Gastroesophageal sphincter (tissue), 4 donors: ENCODE data around the gene CMC1. TPM values are rescaled to one million over a fixed set of nuclear protein-coding genes. Genes with fewer than 3 reads are reported as not detected.
A peak's percentile ranks its signal among the peaks of the same experiment; 100 is the strongest.

Experiments used
- ATAC-seq: fragments of 150-250 bp; one replicate; pipeline ENCODE4 v1.9.1; 2016; ENCODE audit warnings: mild to moderate bottlenecking, moderate library complexity
- H3K27ac ChIP-seq, 4 donors: fragments of 200-600 bp; sonication (generic) in 3 of 4; 1 replicate in 3 of 4; 2 replicates in 1 of 4; pipeline ENCODE4 v1.5.1; 2016 to 2019
- H3K27me3 ChIP-seq: fragments of 200-600 bp; sonication (generic); one replicate; pipeline ENCODE4 v1.5.1; 2019
- H3K36me3 ChIP-seq, 2 donors: fragments of 200-600 bp; sonication (generic); one replicate each; pipeline ENCODE4 v1.5.1; 2019; ENCODE audit warnings: control low read depth in 1 of 2
- H3K4me1 ChIP-seq, 3 donors: fragments of 200-600 bp; sonication (generic); 1 replicate in 2 of 3; 2 replicates in 1 of 3; pipeline ENCODE4 v1.5.1; 2016 to 2019; ENCODE audit warnings: control low read depth in 2 of 3
- H3K4me3 ChIP-seq, 2 donors: fragments of 200-600 bp; sonication (generic); one replicate each; pipeline ENCODE4 v1.5.1; 2019; ENCODE audit warnings: mild to moderate bottlenecking in 1 of 2, moderate library complexity in 1 of 2
- H3K9me3 ChIP-seq, 3 donors: fragments of 200-600 bp; sonication (generic); one replicate each; pipeline ENCODE4 v1.5.1; 2017 to 2019; ENCODE audit warnings: control low read depth in 2 of 3
- EP300 ChIP-seq: sonication (generic); formaldehyde crosslinking; IDR thresholded peaks from one replicate; pipeline ENCODE4 v1.6.1; 2017; ENCODE audit warnings: antibody characterized with exemption, mild to moderate bottlenecking
- POLR2A ChIP-seq, 2 donors: fragments of 450-650 bp; IDR thresholded peaks; one replicate each; pipeline ENCODE4 v1.6.1; 2017; ENCODE audit warnings: antibody characterized with exemption in 2 of 2, mild to moderate bottlenecking in 2 of 2, moderate library complexity in 1 of 2
- POLR2AphosphoS5 ChIP-seq: sonication (generic); formaldehyde crosslinking; IDR thresholded peaks from one replicate; pipeline ENCODE4 v1.6.1; 2017; ENCODE audit warnings: antibody characterized with exemption
- WGBS, 2 donors: methylation state at CpG; one replicate each; pipeline ENCODE4 v1.1.5; 2018; ENCODE audit warnings: low coverage in 1 of 2; 5-methylcytosine and 5-hydroxymethylcytosine counted together
- total RNA-seq, 4 donors: library from RNA; depleted of rRNA; stranded (reverse); fragments of >200 nt; gene quantifications; one replicate each; pipeline ENCODE4 v1.1.0, GENCODE V29; 2016
- TF ChIP-seq, protein P1 (sequence below), 4 experiments: fragments of 200-600 bp in 2 of 4; fragments of 450-650 bp in 2 of 4; sonication (generic) in 1 of 4; IDR thresholded peaks; one replicate each; pipeline ENCODE4 v1.5.1; 2017 to 2019; ENCODE audit warnings: antibody characterized with exemption in 4 of 4, mild to moderate bottlenecking in 2 of 4, moderate library complexity in 2 of 4

Gene CMC1
- total RNA-seq, 4 donors from 2014 or later = 6.5 to 30.5 (median 19.5) TPM

DNA sequence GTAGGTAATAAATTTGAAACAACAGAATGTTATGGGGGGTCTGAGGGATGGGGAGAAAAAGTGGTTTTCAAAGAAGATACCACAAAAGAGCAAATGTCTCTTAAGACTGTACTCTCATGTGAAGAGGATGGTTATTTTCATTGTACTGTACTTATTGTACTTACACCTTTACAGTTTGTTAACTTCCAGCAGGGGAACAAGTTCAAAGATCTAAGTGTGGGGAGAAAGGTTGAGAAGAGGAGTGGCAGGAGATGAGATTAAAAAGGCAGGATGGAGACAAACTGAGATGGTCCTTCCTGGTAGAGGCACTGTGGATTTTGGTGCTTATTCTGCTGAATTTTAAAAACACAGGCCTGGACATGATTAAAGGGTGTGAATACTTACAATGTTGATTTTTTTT, 101.7 kb downstream of the CMC1 start:
- Histone ChIP-seq H3K4me1 (peaks cover 7 to 62% (median 17%) of the 10 kb centered on the region in 3 donors), H3K27me3 (no peaks in the 10 kb centered on the region)

DNA sequence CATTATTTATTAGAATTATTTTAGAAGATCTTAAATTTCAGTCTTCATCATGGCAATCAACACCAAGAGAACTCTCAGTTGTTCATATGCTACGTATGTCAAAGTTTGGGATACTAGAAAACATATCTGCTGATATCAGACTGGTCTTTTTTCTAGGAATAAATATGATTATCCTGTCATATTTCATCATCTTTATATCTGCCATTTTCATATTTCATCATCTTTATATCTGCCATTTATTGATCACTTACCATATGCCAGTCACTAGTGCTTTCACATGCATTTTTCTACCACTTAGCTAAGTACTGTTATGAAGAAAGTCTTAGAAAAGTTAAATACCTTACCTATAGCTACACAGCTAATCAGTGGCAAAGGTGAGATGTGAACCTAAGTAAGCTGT, 104.3 kb downstream of the CMC1 start:
- Histone ChIP-seq H3K27me3 (no peaks in the 10 kb centered on the region), H3K9me3 (no peaks in the 10 kb centered on the region), H3K4me3 (no peak overlapping the region), H3K27ac (no peak overlapping the region), H3K36me3 (no peaks in the 10 kb centered on the region), H3K4me1 (peaks cover 7 to 73% (median 17%) of the 10 kb centered on the region in 3 donors)
- 100% methylated on average over 1 of the region's 1 CpG for WGBS, 2 donors
- no peak for TF ChIP-seq EP300
- TF ChIP-seq POLR2A (IDR thresholded peaks at IDR 0.05) = no peak
- ATAC-seq = no peak

More for the DNA sequence above, 101.7 kb downstream of the CMC1 start:
- H3K36me3 ChIP-seq = peaks cover 0 to 19% of the 10 kb centered on the region in 2 donors
- no peak for ATAC-seq
- TF ChIP-seq EP300 = no peak
- no peak for TF ChIP-seq POLR2AphosphoS5
- TF ChIP-seq POLR2A (IDR thresholded peaks at IDR 0.05) = no peak
- TF ChIP-seq, protein P1, sequence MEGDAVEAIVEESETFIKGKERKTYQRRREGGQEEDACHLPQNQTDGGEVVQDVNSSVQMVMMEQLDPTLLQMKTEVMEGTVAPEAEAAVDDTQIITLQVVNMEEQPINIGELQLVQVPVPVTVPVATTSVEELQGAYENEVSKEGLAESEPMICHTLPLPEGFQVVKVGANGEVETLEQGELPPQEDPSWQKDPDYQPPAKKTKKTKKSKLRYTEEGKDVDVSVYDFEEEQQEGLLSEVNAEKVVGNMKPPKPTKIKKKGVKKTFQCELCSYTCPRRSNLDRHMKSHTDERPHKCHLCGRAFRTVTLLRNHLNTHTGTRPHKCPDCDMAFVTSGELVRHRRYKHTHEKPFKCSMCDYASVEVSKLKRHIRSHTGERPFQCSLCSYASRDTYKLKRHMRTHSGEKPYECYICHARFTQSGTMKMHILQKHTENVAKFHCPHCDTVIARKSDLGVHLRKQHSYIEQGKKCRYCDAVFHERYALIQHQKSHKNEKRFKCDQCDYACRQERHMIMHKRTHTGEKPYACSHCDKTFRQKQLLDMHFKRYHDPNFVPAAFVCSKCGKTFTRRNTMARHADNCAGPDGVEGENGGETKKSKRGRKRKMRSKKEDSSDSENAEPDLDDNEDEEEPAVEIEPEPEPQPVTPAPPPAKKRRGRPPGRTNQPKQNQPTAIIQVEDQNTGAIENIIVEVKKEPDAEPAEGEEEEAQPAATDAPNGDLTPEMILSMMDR (IDR thresholded peaks at IDR 0.05) = no peak
- H3K9me3 ChIP-seq = no peaks in the 10 kb centered on the region
- peak overlapping the region in 3 of 4 donors; percentile 13 to 41 (median 40) for H3K27ac ChIP-seq
- H3K4me3 ChIP-seq = no peak overlapping the region

DNA sequence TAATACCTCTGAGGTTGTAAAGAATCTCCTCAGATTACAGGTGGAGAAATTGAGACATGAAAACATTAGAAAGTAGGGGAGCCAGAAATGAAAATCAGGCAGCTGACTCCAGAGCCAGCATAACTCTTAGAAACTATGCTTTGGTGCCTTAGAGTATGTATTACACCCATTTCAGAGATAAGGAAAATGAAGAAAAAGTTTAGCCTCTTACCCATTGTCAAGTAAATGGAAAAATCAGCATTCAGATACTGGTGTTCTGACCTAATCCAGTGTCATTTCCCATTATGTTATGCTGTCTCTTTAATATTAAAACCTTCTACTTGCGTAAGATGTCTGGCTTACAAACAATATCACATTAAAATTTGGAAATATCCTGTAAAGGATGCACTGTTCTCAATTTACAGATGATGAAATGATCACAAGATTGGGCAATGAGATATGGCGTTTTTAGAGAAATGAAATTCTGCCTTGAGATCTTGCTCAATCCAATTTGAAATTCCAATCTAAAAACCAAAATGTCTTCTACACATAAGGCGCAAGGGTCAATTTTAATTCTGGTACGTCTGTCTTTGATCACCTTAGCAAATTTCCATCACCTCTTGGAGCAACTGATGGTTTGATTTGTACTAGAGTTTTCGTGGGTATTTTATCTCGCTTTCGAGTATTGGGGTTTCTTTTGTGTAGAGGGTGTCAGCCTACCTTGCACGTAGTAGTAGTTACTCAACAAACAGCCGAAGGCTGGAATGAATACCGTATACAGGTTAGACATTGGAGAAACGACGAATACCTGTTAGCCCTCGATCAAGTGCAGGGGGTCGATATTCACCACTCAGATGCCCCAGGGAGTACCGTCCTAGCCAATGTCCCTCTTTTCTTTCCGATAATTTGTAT, 106.2 kb downstream of the CMC1 start:
- Histone ChIP-seq H3K4me1 (peaks cover 7 to 63% (median 17%) of the 10 kb centered on the region in 3 donors), H3K36me3 (peaks cover 0 to 8% of the 10 kb centered on the region in 2 donors), H3K9me3 (peaks cover 0 to 11% (median 0%) of the 10 kb centered on the region in 3 donors), H3K4me3 (peak overlapping the region; percentile 75 to 80), H3K27me3 (no peaks in the 10 kb centered on the region), H3K27ac (peak overlapping the region; percentile 97 to 98 (median 98))
- TF ChIP-seq POLR2A (IDR thresholded peaks at IDR 0.05) (no peak), POLR2AphosphoS5 (peak; percentile 85)
- WGBS, 2 donors = 24 to 27% methylated on average over 13 to 16 of the region's 16 CpGs
- ATAC-seq = peak; percentile 6

DNA sequence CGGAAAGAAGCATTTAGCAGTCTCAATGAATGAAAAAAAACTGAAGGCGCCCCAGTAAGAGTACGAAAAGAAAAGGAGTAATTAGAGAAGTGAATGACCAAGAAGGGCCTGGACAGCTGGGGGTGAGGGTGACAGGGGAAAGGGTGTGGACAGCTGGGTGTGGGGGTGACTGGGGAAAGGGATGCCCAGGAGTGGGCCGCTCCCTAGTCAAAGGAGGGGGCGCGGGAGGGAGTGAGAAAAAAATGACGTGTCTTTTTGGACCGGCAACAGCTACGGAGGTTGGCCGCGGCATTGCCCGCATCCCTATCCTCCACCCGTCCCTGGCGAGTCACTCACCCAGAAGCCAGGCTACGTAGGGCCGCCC, 106.8 kb downstream of the CMC1 start:
- peak in 1 of 2 donors; percentile 36 for TF ChIP-seq POLR2A (IDR thresholded peaks at IDR 0.05)
- TF ChIP-seq POLR2AphosphoS5 = peak; percentile 77
- TF ChIP-seq, protein P1 (IDR thresholded peaks at IDR 0.05) = no peak
- no peak for TF ChIP-seq EP300
- Histone ChIP-seq H3K36me3 (peaks cover 0 to 14% of the 10 kb centered on the region in 2 donors), H3K27ac (peak overlapping the region; percentile 97 to 98 (median 98)), H3K9me3 (peaks cover 0 to 17% (median 0%) of the 10 kb centered on the region in 3 donors), H3K4me3 (peak overlapping the region; percentile 75 to 80), H3K4me1 (peaks cover 7 to 57% (median 17%) of the 10 kb centered on the region in 3 donors), H3K27me3 (no peaks in the 10 kb centered on the region)
- ATAC-seq = peak; percentile 88
- WGBS, 2 donors = 0 to 1% methylated on average over 11 to 14 of the region's 16 CpGs

DNA sequence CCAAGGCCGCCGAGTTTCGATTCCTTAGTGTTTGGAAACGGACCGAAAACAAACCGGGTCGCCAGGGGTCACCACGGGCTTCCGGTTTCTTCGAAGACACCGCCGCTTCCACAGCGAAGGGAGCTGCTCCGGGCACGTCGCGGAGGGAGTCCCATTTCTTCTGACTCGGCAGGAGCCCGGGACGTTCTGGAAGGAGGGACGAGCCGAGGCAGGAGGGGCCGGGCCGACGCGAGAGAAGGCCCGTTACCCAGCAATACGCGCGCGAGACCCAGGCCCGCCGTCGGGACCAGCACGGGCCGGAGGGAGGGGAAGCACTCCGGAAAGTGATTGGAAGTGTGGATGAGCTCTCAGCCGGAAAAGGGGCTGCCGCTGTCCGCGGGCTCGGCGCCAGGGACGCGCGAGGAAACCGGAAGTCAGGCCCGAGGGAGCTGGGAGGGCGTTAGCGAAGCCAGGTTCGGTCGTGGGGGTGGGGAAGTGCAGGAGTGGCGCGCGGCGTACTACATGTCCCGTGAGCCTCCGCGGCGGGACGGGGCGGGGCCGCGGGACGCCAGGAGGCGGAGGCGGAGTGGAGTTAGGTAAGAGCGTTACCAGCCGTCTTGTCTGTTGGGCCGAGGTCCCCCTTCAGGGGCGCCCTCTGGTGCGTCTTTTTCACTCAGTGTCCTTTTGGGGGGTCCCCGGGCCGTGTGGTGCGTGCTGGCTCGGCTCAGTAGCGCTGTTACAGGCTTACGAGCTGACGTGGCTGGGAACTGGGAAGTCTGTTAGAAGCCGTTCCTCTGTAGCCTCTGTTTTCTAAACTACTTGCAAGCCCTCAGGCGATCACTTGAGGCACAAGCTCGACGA, 107.4 kb downstream of the CMC1 start, which contains the start of the genes AZI2 and ZCWPW2:
TSS of gene AZI2 (minus strand) at position 196 of the 840 bp plus-strand sequence. CDS start 8,207 bp downstream, outside the sequence.
TSS of gene ZCWPW2 (plus strand) at position 93 of the 840 bp plus-strand sequence. CDS start 64,348 bp downstream, outside the sequence.
- Histone ChIP-seq H3K4me3 (peak within 1 kb of the TSS; percentile 75 to 80), H3K9me3 (peaks cover 0 to 23% (median 0%) of the 10 kb centered on the region in 3 donors), H3K36me3 (peaks cover 0 to 19% of the 10 kb centered on the region in 2 donors), H3K27me3 (no peaks in the 10 kb centered on the region), H3K4me1 (peaks cover 7 to 51% (median 15%) of the 10 kb centered on the region in 3 donors), H3K27ac (peak within 1 kb of the TSS; percentile 97 to 98 (median 98))
- peak; percentile 59 to 64 for TF ChIP-seq POLR2A (IDR thresholded peaks at IDR 0.05)
- TF ChIP-seq EP300 = no peak
- TF ChIP-seq, protein P1 (IDR thresholded peaks at IDR 0.05) = peak in 1 of 4 experiments; percentile 33
- TF ChIP-seq POLR2AphosphoS5 = peak; percentile 79
- ATAC-seq = peak; percentile 95
- WGBS, 2 donors = 0% methylated on average over 5 to 7 of the region's 83 CpGs
